Upper lobe of left lung (tissue), 4 donors: ENCODE data around the gene FARP1.

Experiments
- CTCF ChIP-seq, 6 experiments: fragments of 450-650 bp in 4 of 6; fragments of 200-600 bp in 2 of 6; sonication (generic) in 2 of 6; IDR thresholded peaks; one replicate each; pipeline ENCODE4 v1.5.1; 2016 to 2019; ENCODE audit warnings: antibody characterized with exemption in 6 of 6
- EP300 ChIP-seq, 4 donors: sonication (generic); formaldehyde crosslinking; IDR thresholded peaks; one replicate each; pipeline ENCODE4 v1.5.1; 2017; ENCODE audit warnings: antibody characterized with exemption in 4 of 4, control low read depth in 2 of 4
- POLR2A ChIP-seq, 4 donors: fragments of 450-650 bp; IDR thresholded peaks; one replicate each; pipeline ENCODE4 v1.5.1; 2016 to 2017; ENCODE audit warnings: antibody characterized with exemption in 4 of 4, mild to moderate bottlenecking in 2 of 4

- TF ChIP-seq CTCF (IDR thresholded peaks at IDR 0.05) (no peak), EP300 (IDR thresholded peaks at IDR 0.05) (no peak), POLR2A (IDR thresholded peaks at IDR 0.05) (no peak)
Observed at GRCh38 chr13:98415326-98416070, 272.6 kb downstream of the FARP1 start.
